HCT116 (cell line): Measurements from ENCODE around the gene PDE4B. TPM values are rescaled to one million over a fixed set of nuclear protein-coding genes. Genes with fewer than 3 reads are reported as not detected.

Source experiments
- ATAC-seq: fragments of 200-7000 bp; cut with Tn5 transposase; 2 replicates; pipeline ENCODE4 v1.9.1; 2020; ENCODE audit warnings: mild to moderate bottlenecking, moderate library complexity
- Bru-seq: library from RNA; stranded (reverse); fragments of 400-500 nt; gene quantifications from one replicate; lab custom pipeline; 2021; lab: Mats Ljungman, UMichigan
- BruChase-seq, 2 experiments: library from RNA; stranded (reverse); fragments of 400-500 nt; gene quantifications; one replicate each; lab custom pipeline; 2021; lab: Mats Ljungman, UMichigan
- BruUV-seq: library from RNA; stranded (reverse); fragments of 400-500 nt; replicated peaks from 2 replicates; lab custom pipeline; 2021; lab: Mats Ljungman, UMichigan
- CTCF ChIA-PET: fragments of 300-600 bp; sonication (Branson Sonifier 250); formaldehyde crosslinking; loops from one replicate; lab custom pipeline; 2021; ENCODE audit warnings: antibody characterized with exemption; lab: Charles Lee
- POLR2A ChIA-PET: fragments of 300-600, 350-600 bp; sonication (Branson Sonifier 250); formaldehyde crosslinking; loops from one replicate; lab custom pipeline; 2021; ENCODE audit warnings: antibody characterized with exemption; lab: Charles Lee
- RAD21 ChIA-PET, 2 experiments: fragments of 300-600 bp; sonication (Branson Sonifier 250); formaldehyde crosslinking; loops; one replicate each; lab custom pipeline; 2023; ENCODE audit warnings: low total read pairs in 2 of 2; ENCODE audit not compliant: uncharacterized antibody in 2 of 2, unreplicated experiment in 2 of 2, low non-redundant PET in 1 of 2; lab: Charles Lee
- DNase-seq: peaks from one replicate; pipeline ENCODE4 v3.0.0-alpha.2; 2010; ENCODE audit warnings: low read depth, low spot score
- H2AFZ ChIP-seq: fragments of 200-600 bp; shearing (Covaris generic), sonication (generic); 2 replicates; pipeline ENCODE4 v1.6.1; 2017; ENCODE audit warnings: low read depth, mixed run types, mixed read lengths, antibody characterized with exemption, low read length; ENCODE audit not compliant: poor library complexity, severe bottlenecking
- H3K27ac ChIP-seq: 2 replicates; pipeline ENCODE4 v1.5.1; 2012; ENCODE audit warnings: low read depth, low read length
- H3K27me3 ChIP-seq: fragments of 200-600 bp; sonication (generic); 2 replicates; pipeline ENCODE4 v1.6.1; 2016; ENCODE audit warnings: mixed run types, low read length, mixed read lengths; ENCODE audit not compliant: insufficient read depth
- H3K36me3 ChIP-seq, 2 experiments: fragments of 200-500 bp in 1 of 2; fragments of 200-600 bp in 1 of 2; sonication (Bioruptor generic) in 1 of 2; sonication (generic) in 1 of 2; 2 replicates each; pipeline versions ENCODE4 v1.5.1 to v1.6.1; 2014 to 2016; ENCODE audit warnings: low read length in 2 of 2, inconsistent platforms in 1 of 2, mixed read lengths in 1 of 2, mixed run types in 1 of 2; ENCODE audit not compliant: insufficient read depth in 2 of 2, control insufficient read depth in 1 of 2
- H3K4me1 ChIP-seq, 2 experiments: fragments of 200-600 bp in 1 of 2; sonication (generic) in 1 of 2; 2 replicates each; pipeline versions ENCODE4 v1.5.1 to v1.6.1; 2012 to 2017; ENCODE audit warnings: low read length in 2 of 2, inconsistent platforms in 1 of 2, mild to moderate bottlenecking in 1 of 2, mixed read lengths in 1 of 2, mixed run types in 1 of 2, moderate library complexity in 1 of 2; ENCODE audit not compliant: insufficient read depth in 2 of 2, control insufficient read depth in 1 of 2
- H3K4me2 ChIP-seq: fragments of 200-600 bp; sonication (generic); 2 replicates; pipeline ENCODE4 v1.6.1; 2017; ENCODE audit warnings: mixed run types, low read length, mixed read lengths
- H3K4me3 ChIP-seq, 2 experiments: fragments of 200-600 bp in 1 of 2; sonication (generic) in 1 of 2; replicated peaks in 1 of 2; 2 replicates each; pipeline ENCODE4 v1.5.1; 2011 to 2016; ENCODE audit warnings: low read length in 2 of 2, control low read depth in 1 of 2, low read depth in 1 of 2, mild to moderate bottlenecking in 1 of 2, mixed read lengths in 1 of 2, mixed run types in 1 of 2
- H3K79me2 ChIP-seq: fragments of 200-600 bp; sonication (generic); 2 replicates; pipeline ENCODE4 v1.6.1; 2017; ENCODE audit warnings: mild to moderate bottlenecking, mixed run types, low read length, moderate library complexity, mixed read lengths; ENCODE audit not compliant: insufficient read depth
- H3K9ac ChIP-seq: fragments of 200-600 bp; sonication (generic); 2 replicates; pipeline ENCODE4 v1.6.1; 2016; ENCODE audit warnings: low read length, mixed read lengths
- H3K9me2 ChIP-seq: fragments of 200-600 bp; sonication (generic), shearing (Covaris generic); 2 replicates; pipeline ENCODE4 v1.6.1; 2017; ENCODE audit warnings: mixed run types, mild to moderate bottlenecking, moderate library complexity; ENCODE audit not compliant: insufficient read depth
- H3K9me3 ChIP-seq, 2 experiments: fragments of 200-500 bp in 1 of 2; fragments of 200-600 bp in 1 of 2; sonication (Bioruptor generic) in 1 of 2; sonication (generic) in 1 of 2; 2 replicates each; pipeline ENCODE4 v1.6.1; 2014 to 2017; ENCODE audit warnings: low read length in 2 of 2, mixed read lengths in 2 of 2, inconsistent platforms in 1 of 2, low read depth in 1 of 2, mild to moderate bottlenecking in 1 of 2, mixed run types in 1 of 2, moderate library complexity in 1 of 2; ENCODE audit not compliant: control insufficient read depth in 1 of 2, insufficient read depth in 1 of 2
- H4K20me1 ChIP-seq: fragments of 200-600 bp; sonication (generic), shearing (Covaris generic); 2 replicates; pipeline ENCODE4 v1.6.1; 2017; ENCODE audit warnings: mixed run types, mild to moderate bottlenecking, moderate library complexity; ENCODE audit not compliant: insufficient read depth
- CBX3 ChIP-seq: IDR thresholded peaks from 2 replicates; pipeline ENCODE4 v1.6.1; 2012; ENCODE audit warnings: low read depth
- CEBPB ChIP-seq: IDR thresholded peaks from 2 replicates; pipeline ENCODE4 v1.6.1; 2012; ENCODE audit warnings: low read depth
- ELF1 ChIP-seq: IDR thresholded peaks from 2 replicates; pipeline ENCODE4 v1.6.1; 2012; ENCODE audit warnings: low read depth, borderline replicate concordance
- EZH2phosphoT487 ChIP-seq: fragments of 200-600 bp; IDR thresholded peaks from 2 replicates; pipeline ENCODE4 v1.6.1; 2018; ENCODE audit warnings: antibody characterized with exemption, borderline replicate concordance
- JUND ChIP-seq: IDR thresholded peaks from 2 replicates; pipeline ENCODE4 v1.6.1; 2012
- MAX ChIP-seq: IDR thresholded peaks from 2 replicates; pipeline ENCODE4 v1.6.1; 2012
- POLR2A ChIP-seq: IDR thresholded peaks from 2 replicates; pipeline ENCODE4 v1.7.0; 2011; ENCODE audit warnings: borderline replicate concordance; ENCODE audit not compliant: insufficient read depth, insufficient read length; ENCODE audit errors: extremely low read depth
- RAD21 ChIP-seq: IDR thresholded peaks from 2 replicates; pipeline ENCODE4 v1.6.1; 2012; ENCODE audit warnings: low read depth, mild to moderate bottlenecking
- SIN3A ChIP-seq: IDR thresholded peaks from 2 replicates; pipeline ENCODE4 v1.6.1; 2012; ENCODE audit warnings: low read depth
- SP1 ChIP-seq: IDR thresholded peaks from 2 replicates; pipeline ENCODE4 v1.6.1; 2012; ENCODE audit warnings: low read depth
- YY1 ChIP-seq: IDR thresholded peaks from 2 replicates; pipeline ENCODE4 v1.6.1; 2011; ENCODE audit warnings: low read length, low read depth, moderate library complexity, mild to moderate bottlenecking; ENCODE audit not compliant: insufficient replicate concordance; ENCODE audit errors: extremely low read depth
- ZNF274 ChIP-seq: fragments of 200-500 bp; sonication (Bioruptor generic); IDR thresholded peaks from 2 replicates; pipeline ENCODE4 v1.6.1; 2014; ENCODE audit warnings: mild to moderate bottlenecking, low read depth, low read length, inconsistent platforms
- intact Hi-C: fragments of 100-400 bp; cut with micrococcal nuclease; formaldehyde crosslinking; loops from 2 replicates; pipeline ENCODE4 v1.10.0; 2022
- long read RNA-seq: library from polyadenylated mRNA; unstranded; transcript quantifications from one replicate; pipeline ENCODE4 v2.0.0, GENCODE V29; 2021; ENCODE audit not compliant: unreplicated experiment
- polyA plus RNA-seq: library from polyadenylated mRNA; unstranded; fragments of >200 nt; gene quantifications from 2 replicates; pipeline ENCODE4 v1.2.1, GENCODE V29; 2012; ENCODE audit warnings: missing spikeins
- total RNA-seq: library from RNA; stranded (reverse); gene quantifications from one replicate; pipeline ENCODE4 v1.2.1, GENCODE V29; 2021; ENCODE audit not compliant: unreplicated experiment
- TF ChIP-seq, protein P1 (sequence below): IDR thresholded peaks from 2 replicates; pipeline ENCODE4 v1.6.1; 2011; ENCODE audit warnings: mild to moderate bottlenecking, low read length, moderate library complexity; ENCODE audit not compliant: insufficient replicate concordance; ENCODE audit errors: extremely low read depth

The PDE4B gene
- 76.9 TPM for total RNA-seq
- 35.4 and 43.3 TPM in 2 replicates for polyA plus RNA-seq
- Bru-seq, nascent RNA, result percentile 62 among the genes with signal in this experiment
- BruChase-seq, experiment 1, labeled RNA remaining after a 6-hour chase, result percentile 31 among the genes with signal in this experiment
- BruChase-seq, experiment 2, labeled RNA remaining after a 2-hour chase, result percentile 48 among the genes with signal in this experiment
- long read RNA-seq, transcript PDE4B-203 (10 exons, 3,982 nt), result major isoform, 19 of 53 reads
- long read RNA-seq, partial matches to known transcripts, result 21 of 53 reads
- long read RNA-seq, other reads (novel, unspliced or antisense), result 13 of 53 reads

GRCh38 chr1:65792669-65793358 lies at the start of gene PDE4B:
Gene PDE4B, plus strand, starts transcription at chr1:65792895.
- no peaks in the 10 kb centered on the region for H4K20me1 ChIP-seq
- ChIA-PET POLR2A (no interaction called here), RAD21 (no interaction called here), CTCF (no interaction called here)
- H3K9me3 ChIP-seq, result peaks cover 0 to 4% of the 10 kb centered on the region in 2 experiments; a peak in 1 of 4 replicates
- no peak within 1 kb of the TSS for H3K4me2 ChIP-seq
- no peaks in the 10 kb centered on the region for H3K4me1 ChIP-seq
- no peak within 1 kb of the TSS for H3K9ac ChIP-seq
- no peaks in the 10 kb centered on the region for H3K27me3 ChIP-seq
- intact Hi-C loops, result no loop called here
- BruUV-seq, result no TSS peak
- no peaks in the 10 kb centered on the region for H3K9me2 ChIP-seq
- no peak for TF ChIP-seq EZH2phosphoT487
- no peak for TF ChIP-seq CBX3
- TF ChIP-seq YY1, result no peak
- no peak for TF ChIP-seq CEBPB
- no peak for TF ChIP-seq POLR2A
- no peak for TF ChIP-seq SIN3A
- no peak for TF ChIP-seq SP1
- TF ChIP-seq JUND, result no peak
- no peak for TF ChIP-seq MAX
- TF ChIP-seq, protein P1, sequence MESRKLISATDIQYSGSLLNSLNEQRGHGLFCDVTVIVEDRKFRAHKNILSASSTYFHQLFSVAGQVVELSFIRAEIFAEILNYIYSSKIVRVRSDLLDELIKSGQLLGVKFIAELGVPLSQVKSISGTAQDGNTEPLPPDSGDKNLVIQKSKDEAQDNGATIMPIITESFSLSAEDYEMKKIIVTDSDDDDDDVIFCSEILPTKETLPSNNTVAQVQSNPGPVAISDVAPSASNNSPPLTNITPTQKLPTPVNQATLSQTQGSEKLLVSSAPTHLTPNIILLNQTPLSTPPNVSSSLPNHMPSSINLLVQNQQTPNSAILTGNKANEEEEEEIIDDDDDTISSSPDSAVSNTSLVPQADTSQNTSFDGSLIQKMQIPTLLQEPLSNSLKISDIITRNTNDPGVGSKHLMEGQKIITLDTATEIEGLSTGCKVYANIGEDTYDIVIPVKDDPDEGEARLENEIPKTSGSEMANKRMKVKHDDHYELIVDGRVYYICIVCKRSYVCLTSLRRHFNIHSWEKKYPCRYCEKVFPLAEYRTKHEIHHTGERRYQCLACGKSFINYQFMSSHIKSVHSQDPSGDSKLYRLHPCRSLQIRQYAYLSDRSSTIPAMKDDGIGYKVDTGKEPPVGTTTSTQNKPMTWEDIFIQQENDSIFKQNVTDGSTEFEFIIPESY, result no peak
- TF ChIP-seq ZNF274, result no peak
- no peak for TF ChIP-seq ELF1
- TF ChIP-seq RAD21, result no peak
- DNase-seq (no peak), ATAC-seq (no peak)
- no peak within 1 kb of the TSS for H3K27ac ChIP-seq
- H3K79me2 ChIP-seq, result no peaks in the 10 kb centered on the region
- no peak within 1 kb of the TSS for H2AFZ ChIP-seq
- no peak within 1 kb of the TSS for H3K4me3 ChIP-seq
- H3K36me3 ChIP-seq, result no peaks in the 10 kb centered on the region
